Stomach (tissue), 9 donors: ENCODE data around the gene DESI1. TPM values are rescaled to one million over a fixed set of nuclear protein-coding genes. Genes with fewer than 3 reads are reported as not detected.

ENCODE experiments used
- DNase-seq, 2 donors: peaks; one replicate each; pipeline versions ENCODE4 v3.0.0 to v3.0.0-alpha.2; 2013 to 2019
- H3K27ac ChIP-seq, 5 donors: fragments of 200-600 bp in 4 of 5; sonication (generic) in 4 of 5; one replicate each; pipeline ENCODE4 v1.5.1; 2013 to 2019; ENCODE audit warnings: mild to moderate bottlenecking in 1 of 5, moderate library complexity in 1 of 5
- H3K27me3 ChIP-seq, 3 donors: fragments of 200-600 bp; sonication (generic); one replicate each; pipeline ENCODE4 v1.5.1; 2017 to 2019; ENCODE audit warnings: mixed run types in 1 of 3
- H3K36me3 ChIP-seq, 4 donors: fragments of 200-600 bp; sonication (generic); 1 replicate in 3 of 4; 2 replicates in 1 of 4; pipeline ENCODE4 v1.5.1; 2016 to 2019
- H3K4me1 ChIP-seq, 4 donors: fragments of 200-600 bp; sonication (generic); one replicate each; pipeline ENCODE4 v1.5.1; 2016 to 2019
- H3K4me3 ChIP-seq, 4 donors: fragments of 200-600 bp; sonication (generic) in 3 of 4; one replicate each; pipeline ENCODE4 v1.5.1; 2016 to 2019; ENCODE audit warnings: mild to moderate bottlenecking in 1 of 4
- H3K9me3 ChIP-seq, 4 donors: fragments of 200-600 bp; sonication (generic); one replicate each; pipeline ENCODE4 v1.5.1; 2016 to 2019
- CTCF ChIP-seq, 7 experiments: fragments of 450-650 bp in 4 of 7; fragments of 200-600 bp in 3 of 7; sonication (generic) in 3 of 7; IDR thresholded peaks; one replicate each; pipeline ENCODE4 v1.5.1; 2016 to 2019; ENCODE audit warnings: antibody characterized with exemption in 7 of 7, control low read depth in 2 of 7, mild to moderate bottlenecking in 1 of 7
- EP300 ChIP-seq: sonication (generic); formaldehyde crosslinking; IDR thresholded peaks from one replicate; pipeline ENCODE4 v1.6.1; 2017; ENCODE audit warnings: antibody characterized with exemption
- POLR2A ChIP-seq, 4 donors: fragments of 450-650 bp; IDR thresholded peaks; one replicate each; pipeline ENCODE4 v1.6.1; 2016; ENCODE audit warnings: antibody characterized with exemption in 4 of 4, control low read depth in 2 of 4, mild to moderate bottlenecking in 1 of 4, moderate library complexity in 1 of 4
- POLR2AphosphoS5 ChIP-seq, 3 donors: sonication (generic); formaldehyde crosslinking; IDR thresholded peaks; one replicate each; pipeline ENCODE4 v1.6.1; 2016; ENCODE audit warnings: antibody characterized with exemption in 3 of 3
- WGBS, 5 donors: extraction: QIAGEN DNeasy Blood & Tissue Kit in 3 of 5; methylation state at CpG; one replicate each; pipeline versions ENCODE4 v1.1.5 to v1.1.7; 2013 to 2018; 5-methylcytosine and 5-hydroxymethylcytosine counted together
- intact Hi-C: fragments of 100-400 bp; cut with DNase I; formaldehyde crosslinking; loops from one replicate; pipeline ENCODE4 v1.15.1; 2023; ENCODE audit warnings: low total_unique reads
- polyA plus RNA-seq, 3 donors: library from polyadenylated mRNA; stranded (reverse); fragments of 200-250 nt; gene quantifications; one replicate each; pipeline ENCODE4 v1.2.3, GENCODE V29; 2013
- total RNA-seq, 5 donors: library from RNA; depleted of rRNA; stranded (reverse); fragments of >200 nt; gene quantifications; one replicate each; pipeline versions ENCODE4 v1.1.0 to v1.2.3, GENCODE V29; 2014 to 2016
- donor health status: healthy with polysubstance abuse.
- donor health status: Bipolar disorder and iron deficiency.
- donor health status: healthy.

The DESI1 gene
- total and polyA plus RNA-seq, 8 donors: 10.4 to 39.7 (median 15.8) TPM

- H3K36me3 ChIP-seq: no peaks in the 10 kb centered on the region
- peak overlapping the region; percentile 0 to 65 (median 52) for H3K27ac ChIP-seq
- peaks cover 0 to 11% (median 5%) of the 10 kb centered on the region in 3 donors for H3K27me3 ChIP-seq
- intact Hi-C loops: no loop called here
- peaks cover 13 to 42% (median 31%) of the 10 kb centered on the region in 4 donors for H3K4me1 ChIP-seq
- no peak overlapping the region for H3K4me3 ChIP-seq
- peak; percentile 78 to 92 for DNase-seq
- TF ChIP-seq POLR2AphosphoS5 (IDR thresholded peaks at IDR 0.05) (peak in 1 of 3 donors; percentile 42), CTCF (IDR thresholded peaks at IDR 0.05) (no peak)
- H3K9me3 ChIP-seq: no peaks in the 10 kb centered on the region
- 34 to 44% (median 40%) methylated on average over 17 to 19 of the region's 19 CpGs for WGBS, 5 donors
Observed at GRCh38 chr22:41557401-41558240, 63.2 kb downstream of the DESI1 start.

DNA sequence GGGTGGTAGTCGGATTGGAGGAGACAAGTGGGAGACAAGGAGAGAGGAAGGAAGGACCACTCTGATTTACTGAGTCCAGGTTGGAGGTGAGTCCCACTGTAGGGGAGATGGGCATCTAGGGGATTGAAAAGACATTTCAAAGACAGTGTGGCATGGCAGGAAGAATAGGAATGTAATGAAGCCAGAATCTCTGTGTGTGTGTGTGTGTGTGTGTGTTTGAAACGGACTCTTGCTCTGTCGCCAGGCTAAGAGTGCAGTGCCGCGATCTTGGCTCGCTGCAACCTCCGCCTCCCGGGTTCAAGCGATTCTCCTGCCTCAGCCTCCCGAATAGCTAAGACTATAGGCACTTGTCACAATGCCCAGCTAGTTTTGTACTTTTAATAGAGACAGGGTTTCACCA lies 64.3 kb downstream of the DESI1 start:
- Histone ChIP-seq H3K9me3 (no peaks in the 10 kb centered on the region), H3K4me3 (no peak overlapping the region), H3K27ac (peak overlapping the region in 4 of 5 donors; percentile 21 to 65 (median 58)), H3K27me3 (peaks cover 0 to 11% (median 5%) of the 10 kb centered on the region in 3 donors), H3K36me3 (no peaks in the 10 kb centered on the region), H3K4me1 (peaks cover 13 to 34% (median 24%) of the 10 kb centered on the region in 4 donors)
- WGBS, 5 donors: 78 to 89% (median 85%) methylated on average over 10 of the region's 10 CpGs
- no peak for TF ChIP-seq EP300
- no peak for TF ChIP-seq POLR2AphosphoS5 (IDR thresholded peaks at IDR 0.05)
- TF ChIP-seq POLR2A (IDR thresholded peaks at IDR 0.05): no peak
- no peak for TF ChIP-seq CTCF (IDR thresholded peaks at IDR 0.05)
- no peak for DNase-seq
- intact Hi-C loops: no loop called here

DNA sequence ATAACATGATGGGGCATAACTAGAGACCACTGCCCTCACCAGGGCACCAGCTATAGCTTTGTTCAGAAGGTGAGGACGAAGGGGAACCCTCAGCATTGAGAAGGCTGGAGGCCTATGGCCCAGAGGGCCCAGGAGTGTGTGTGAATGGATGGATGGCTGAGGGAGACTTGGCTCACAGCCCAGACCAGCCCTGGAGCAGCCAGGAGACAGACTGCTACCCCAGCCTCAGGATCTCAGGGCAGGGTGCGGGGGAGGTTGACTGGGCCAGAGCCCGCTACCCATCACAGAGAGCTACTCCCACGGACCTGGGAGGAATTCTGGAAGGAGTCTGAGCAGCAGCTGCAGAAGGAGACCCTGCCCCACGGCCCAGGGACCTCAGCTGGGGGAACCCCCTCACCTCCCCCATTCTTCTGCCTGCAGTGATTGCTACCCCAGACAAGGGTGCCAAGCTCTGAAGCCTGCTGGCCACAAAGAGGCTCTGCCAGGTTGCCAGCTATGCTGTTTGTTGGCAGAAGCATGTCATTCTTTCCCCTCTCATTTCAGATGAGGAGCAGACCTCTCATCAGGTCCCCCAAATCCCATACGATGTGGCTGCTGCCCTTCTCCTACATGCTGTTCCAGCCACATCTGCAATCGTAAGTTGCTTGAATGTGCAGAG lies 65.4 kb downstream of the DESI1 start:
- H3K9me3 ChIP-seq: no peaks in the 10 kb centered on the region
- H3K36me3 ChIP-seq: no peaks in the 10 kb centered on the region
- H3K4me1 ChIP-seq: peaks cover 13 to 23% (median 15%) of the 10 kb centered on the region in 4 donors
- H3K4me3 ChIP-seq: no peak overlapping the region
- WGBS, 5 donors: 75 to 94% (median 82%) methylated on average over 3 to 7 of the region's 7 CpGs
- peaks cover 0 to 9% (median 0%) of the 10 kb centered on the region in 3 donors for H3K27me3 ChIP-seq
- H3K27ac ChIP-seq: no peak overlapping the region
- no peak for TF ChIP-seq POLR2AphosphoS5 (IDR thresholded peaks at IDR 0.05)
- no peak for TF ChIP-seq EP300
- TF ChIP-seq CTCF (IDR thresholded peaks at IDR 0.05): no peak
- TF ChIP-seq POLR2A (IDR thresholded peaks at IDR 0.05): no peak
- no peak for DNase-seq
- intact Hi-C loops: no loop called here

- H3K27me3 ChIP-seq: no peaks in the 10 kb centered on the region
- WGBS, 5 donors: 66 to 71% (median 69%) methylated on average over 10 to 11 of the region's 11 CpGs
- no peaks in the 10 kb centered on the region for H3K9me3 ChIP-seq
- H3K4me3 ChIP-seq: no peak overlapping the region
- TF ChIP-seq POLR2AphosphoS5 (IDR thresholded peaks at IDR 0.05): no peak
- TF ChIP-seq CTCF (IDR thresholded peaks at IDR 0.05): no peak
- TF ChIP-seq EP300: no peak
- no peak for TF ChIP-seq POLR2A (IDR thresholded peaks at IDR 0.05)
- H3K4me1 ChIP-seq: peaks cover 4 to 6% (median 4%) of the 10 kb centered on the region in 4 donors
- H3K27ac ChIP-seq: no peak overlapping the region
- intact Hi-C loops: no loop called here
- no peaks in the 10 kb centered on the region for H3K36me3 ChIP-seq
- no peak for DNase-seq
Observed at GRCh38 chr22:41551877-41552582, 68.8 kb downstream of the DESI1 start.
